Ramos (cell line): ENCODE data around the gene ATF7.
"Not testable (repeated sequence)": the region's sequence is repeated elsewhere in the genome, so short reads cannot be mapped to it uniquely, and the experiment has no call there.

Source experiments
- in situ Hi-C: fragments of 300-500 bp; cut with MboI; formaldehyde crosslinking; loops from one replicate; pipeline ENCODE4 v1.14.3; 2022; ENCODE audit warnings: low sequenced_read_pairs; ENCODE audit not compliant: unreplicated experiment

Gene ATF7

DNA sequence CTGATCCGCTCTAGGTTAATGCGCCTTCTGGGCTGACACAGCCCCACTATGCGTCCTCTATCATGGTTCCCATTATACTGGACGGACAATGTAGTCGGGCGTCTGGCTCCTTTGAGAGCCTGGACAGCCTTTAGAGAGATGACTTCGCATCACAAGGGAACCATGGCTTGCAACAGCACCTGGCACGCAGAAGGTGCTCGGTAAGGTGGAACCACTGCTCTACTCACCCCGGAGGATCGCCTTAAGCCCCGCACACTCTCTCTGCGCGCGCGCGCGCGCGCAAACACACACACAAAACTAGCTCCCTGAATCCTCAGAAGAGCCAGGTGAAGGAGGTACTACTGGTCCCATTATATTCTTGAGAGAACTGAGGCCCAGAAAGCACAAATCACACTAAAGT is 134.0 kb downstream of the ATF7 start:
- in situ Hi-C loops = no loop called here

GRCh38 chr12:53489242-53489864 is 136.8 kb downstream of the ATF7 start:
- in situ Hi-C loops = no loop called here

GRCh38 chr12:53486736-53487487 is 139.3 kb downstream of the ATF7 start:
- in situ Hi-C loops = no loop called here

DNA sequence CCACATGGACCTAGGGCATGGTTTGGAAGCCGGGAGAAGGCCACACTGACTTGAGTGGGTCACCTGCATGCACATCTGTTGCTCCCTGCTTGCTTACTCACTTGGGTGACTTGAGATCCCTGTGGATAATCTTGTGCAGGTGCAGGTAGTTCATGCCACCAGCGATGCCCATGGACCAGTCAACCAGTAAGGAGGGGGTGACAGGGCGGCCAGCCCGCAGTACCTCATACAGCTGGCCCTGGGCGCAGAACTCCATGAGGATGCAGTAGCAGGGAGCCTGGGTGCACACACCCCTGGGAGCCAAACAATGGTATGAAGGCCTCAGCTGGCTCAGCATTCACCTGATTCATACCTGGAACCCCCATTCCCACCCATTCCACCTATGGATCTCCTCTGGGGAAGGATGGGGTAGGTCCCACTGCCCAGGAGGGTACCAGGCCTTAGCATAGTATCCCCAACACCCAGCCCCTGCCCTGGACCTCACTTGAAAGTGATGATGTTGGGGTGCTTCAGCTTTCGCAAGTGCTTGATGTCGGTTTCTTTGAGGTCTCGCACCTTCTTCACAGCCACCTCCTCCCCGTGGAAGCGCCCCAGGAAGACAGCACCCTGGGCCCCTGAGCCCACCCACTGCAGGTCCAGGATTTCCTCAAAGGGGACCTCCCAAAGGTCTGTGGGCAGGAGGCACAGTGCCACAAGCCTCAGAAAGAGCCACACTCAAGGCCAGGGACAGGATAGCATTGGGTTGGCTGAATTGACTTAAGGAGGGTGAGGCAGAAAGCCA is 140.0 kb downstream of the ATF7 start:
- in situ Hi-C loops = no loop called here

DNA sequence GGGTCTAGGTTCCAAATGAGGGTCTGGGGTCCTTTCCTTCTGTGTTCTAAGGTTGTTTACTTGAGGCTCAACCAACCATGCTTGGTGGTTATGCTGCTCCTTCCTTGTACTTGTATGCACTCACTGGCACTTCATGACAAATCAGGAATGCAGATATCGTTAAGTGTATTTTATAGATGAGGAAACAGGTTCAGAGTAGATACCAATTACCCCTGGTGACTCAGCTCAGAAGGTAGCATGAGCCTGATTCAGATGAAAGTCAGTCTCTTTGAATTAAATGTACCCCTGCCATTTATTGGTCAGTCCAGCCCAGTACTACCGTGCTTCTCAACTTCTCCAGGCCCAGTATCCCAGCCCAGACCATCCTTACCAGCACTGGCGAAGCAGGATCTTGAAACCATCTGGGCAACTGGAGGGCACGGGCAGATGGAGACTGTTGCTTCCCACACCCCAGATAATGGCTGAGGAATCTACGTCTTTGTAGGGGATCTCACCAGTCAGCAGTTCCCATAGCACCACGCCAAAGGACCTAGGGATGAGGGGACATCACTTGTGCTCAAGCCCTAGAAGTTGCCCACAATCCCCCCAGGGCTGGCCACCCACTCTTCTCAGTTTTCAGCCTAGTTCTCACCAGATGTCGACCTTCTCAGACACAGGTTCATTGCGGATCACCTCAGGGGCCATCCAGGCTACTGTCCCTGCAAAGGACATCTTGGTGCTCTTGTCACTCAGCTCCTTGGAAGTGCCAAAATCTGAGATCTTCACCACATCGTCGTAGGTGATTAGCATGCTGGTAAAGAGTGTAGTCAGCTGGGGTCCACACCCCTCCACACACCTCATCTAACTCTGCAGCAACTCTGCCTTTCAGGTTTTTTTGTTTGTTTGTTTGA is 141.3 kb downstream of the ATF7 start:
- in situ Hi-C loops = no loop called here

- in situ Hi-C loops = no loop called here
Observed at GRCh38 chr12:53483979-53484377, 142.2 kb downstream of the ATF7 start.

DNA sequence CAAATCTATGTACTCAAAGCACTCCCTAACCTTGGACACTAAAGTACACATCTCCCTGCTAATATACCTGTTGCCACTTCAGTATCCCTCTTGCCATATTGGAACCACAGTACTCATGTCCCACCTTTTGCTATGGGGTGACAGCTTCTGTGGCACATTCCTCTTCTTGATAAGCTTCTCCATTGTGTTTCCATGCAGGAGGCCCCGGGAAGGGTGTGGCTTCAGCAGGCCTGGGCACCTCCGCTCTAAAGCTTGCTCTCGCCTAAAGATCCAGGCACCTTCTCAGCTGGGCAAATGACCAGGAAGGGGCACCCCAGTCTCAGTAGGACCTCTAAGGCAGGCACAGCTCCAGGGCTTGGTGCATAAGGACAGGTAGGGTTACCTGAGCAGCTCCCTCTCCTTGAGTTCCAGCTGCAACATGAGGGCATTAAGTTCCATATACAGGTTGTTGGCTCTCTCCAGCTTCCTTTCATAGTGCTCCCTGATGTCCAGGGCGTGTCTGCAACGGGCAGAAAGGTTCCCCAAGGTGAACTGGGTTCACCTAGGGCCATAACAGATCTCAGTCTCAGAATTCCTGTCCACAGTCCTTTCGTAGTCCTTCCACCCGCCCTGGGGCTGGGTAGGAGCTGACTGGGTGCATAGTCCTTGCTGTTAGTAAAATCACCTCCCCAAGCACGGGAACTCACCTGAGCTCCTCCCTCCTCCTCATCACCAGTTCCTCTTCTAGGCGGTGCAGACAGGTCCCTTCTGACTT is 142.8 kb downstream of the ATF7 start:
- in situ Hi-C loops = no loop called here

DNA sequence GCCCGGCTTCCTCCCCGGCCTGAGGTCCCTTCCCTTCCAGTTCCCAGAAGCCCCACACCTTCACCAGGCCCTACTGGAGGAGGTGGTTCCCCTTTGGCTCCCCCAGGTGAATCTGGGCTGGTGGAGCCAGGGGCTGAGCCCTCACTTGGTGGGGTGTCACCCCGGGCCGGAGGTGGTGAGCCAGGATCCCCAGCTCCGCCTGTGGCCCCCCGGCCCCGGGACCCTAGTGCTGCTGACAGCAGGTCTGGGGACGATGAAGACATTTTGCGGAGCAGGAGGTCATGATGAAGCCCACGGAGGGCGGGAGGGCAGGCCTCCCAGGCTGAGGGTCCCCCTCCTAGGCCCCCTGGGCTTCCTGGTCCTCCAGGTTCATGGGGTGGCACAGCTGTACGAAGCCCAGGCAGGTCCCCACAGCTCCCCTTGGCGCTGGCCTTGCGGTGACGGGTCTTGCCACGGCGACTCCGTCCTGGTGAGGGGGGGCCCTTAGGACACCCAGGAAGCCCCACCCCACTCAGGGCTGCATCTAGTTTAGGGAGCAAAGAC is 143.5 kb downstream of the ATF7 start:
- in situ Hi-C loops = no loop called here

DNA sequence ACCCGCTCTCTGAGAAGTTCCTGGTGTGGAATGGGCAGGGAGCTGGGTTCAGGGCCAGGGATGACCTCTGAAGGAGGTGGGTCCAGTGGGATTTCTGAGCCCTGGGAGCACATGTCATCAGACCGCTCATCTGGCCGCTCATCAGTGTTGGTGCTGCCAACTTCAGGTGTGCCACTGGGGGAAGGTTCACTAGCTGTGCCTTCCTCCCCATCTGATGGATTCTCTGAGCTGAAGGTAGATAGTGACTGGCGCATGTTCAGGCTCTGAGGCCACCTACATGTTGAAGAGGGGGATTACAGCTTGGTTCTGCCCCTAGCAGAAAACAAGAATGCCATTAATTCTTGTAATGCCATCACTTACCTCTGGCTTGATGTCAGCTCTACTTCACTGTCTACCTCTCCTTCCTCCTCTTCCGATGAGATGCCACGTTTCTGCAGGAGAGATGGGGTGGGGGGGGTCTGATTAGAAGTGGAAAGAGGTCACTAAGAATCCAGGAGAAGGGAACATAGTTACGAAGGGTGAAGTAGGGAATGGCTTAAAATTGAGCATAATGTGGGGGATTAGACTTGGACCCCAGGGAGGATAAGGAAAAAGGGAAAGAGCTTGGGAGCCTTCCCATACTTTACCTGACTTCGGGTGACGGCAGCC is 144.1 kb downstream of the ATF7 start:
- in situ Hi-C loops = no loop called here

- in situ Hi-C loops = not testable (repeated sequence)
Observed at GRCh38 chr12:53481458-53481857, 144.7 kb downstream of the ATF7 start.

DNA sequence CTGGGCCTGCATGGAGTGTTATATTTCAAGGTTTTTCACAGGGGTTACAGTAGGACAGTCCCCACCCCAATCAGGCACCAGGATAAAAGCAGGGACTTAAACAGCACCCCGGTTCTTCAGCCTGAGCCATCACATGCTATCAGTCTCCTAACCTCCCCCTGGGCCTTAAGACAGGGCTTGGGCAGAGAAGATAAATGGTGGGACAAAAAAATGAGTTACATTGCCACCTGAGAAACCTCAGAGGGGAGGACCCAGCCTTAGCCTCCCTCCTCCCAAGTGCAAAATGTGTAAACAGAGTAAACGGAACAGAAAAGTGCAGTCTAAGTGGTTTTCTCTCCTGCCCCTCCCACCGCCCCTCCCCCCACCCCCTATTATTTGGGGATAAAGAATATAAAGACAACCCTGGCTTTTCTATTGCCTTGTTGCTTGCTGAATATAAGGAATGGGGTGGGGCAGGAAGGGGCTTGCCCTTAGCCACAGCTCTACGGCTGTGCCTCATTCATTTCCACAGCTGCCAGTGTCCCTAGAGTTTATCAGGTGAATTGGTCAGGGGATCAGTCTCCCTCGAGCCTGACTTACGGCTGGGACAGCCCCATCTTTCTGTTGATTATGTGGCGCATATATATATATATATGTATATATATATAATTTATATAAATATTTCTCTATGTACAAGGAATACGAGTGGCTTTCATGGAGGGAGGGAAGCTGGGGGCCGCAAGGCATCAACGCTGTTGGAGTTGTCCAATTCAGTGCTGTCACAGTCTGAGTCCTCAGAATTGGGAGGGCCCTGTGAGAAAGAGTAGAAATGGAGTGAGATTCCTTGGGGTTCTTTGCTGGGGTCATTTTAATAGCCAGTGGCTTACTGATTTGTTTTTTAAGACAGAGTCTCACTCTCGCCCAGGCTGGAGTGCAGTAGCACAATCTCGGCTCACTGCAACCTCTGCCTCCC is 145.4 kb downstream of the ATF7 start:
- in situ Hi-C loops = no loop called here

GRCh38 chr12:53479331-53479730 is 146.9 kb downstream of the ATF7 start:
- in situ Hi-C loops = no loop called here

- in situ Hi-C loops = no loop called here
Observed at GRCh38 chr12:53478865-53479264, 147.3 kb downstream of the ATF7 start.

GRCh38 chr12:53476769-53477209 is 149.4 kb downstream of the ATF7 start:
- in situ Hi-C loops = no loop called here

- in situ Hi-C loops = no loop called here
Observed at GRCh38 chr12:53474819-53475218, 151.4 kb downstream of the ATF7 start.

DNA sequence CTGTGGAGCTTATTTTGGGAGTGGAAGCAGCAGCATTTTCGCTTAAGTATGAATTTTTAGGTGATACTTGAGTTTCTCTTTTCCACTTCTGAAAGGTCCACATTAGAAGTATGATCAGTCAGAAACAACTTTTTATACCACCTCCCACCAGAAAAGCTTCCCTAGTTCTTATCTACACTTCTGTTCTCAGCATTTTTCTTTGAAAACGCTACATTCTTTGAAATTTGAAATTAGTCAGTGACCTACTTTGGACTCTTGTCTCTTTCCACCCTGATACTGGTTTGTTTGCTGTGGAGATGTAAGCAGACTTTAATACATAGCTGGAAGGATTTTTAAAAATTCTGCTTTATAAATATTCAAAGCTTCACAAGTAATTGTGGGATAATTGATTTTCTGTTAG is 152.1 kb downstream of the ATF7 start:
- in situ Hi-C loops = no loop called here

DNA sequence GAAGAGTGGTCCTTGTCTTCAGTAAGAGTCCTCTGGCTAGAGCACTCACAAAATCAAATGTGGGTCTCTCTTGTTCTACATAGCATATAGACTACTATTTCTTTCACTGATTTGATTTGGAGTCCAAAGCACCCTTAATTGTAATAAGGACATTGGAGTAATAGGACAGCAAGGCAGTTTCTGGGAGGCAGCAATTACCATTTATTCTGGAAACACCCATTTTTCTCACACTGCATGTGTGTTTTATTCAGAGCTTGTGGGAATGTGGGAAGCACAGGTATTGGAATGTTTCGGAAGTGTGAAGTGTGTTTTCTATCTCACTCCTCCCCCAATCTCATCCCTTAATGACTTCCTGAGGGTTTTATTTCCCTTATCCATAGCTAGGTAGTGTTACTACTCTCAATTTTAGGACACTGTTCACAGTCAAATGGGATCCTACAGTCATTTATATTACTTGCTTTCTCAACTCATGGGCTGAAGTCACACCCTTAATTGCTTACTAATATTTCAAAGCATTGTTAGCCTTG is 154.1 kb downstream of the ATF7 start:
- in situ Hi-C loops = no loop called here
